ENCODE measurements around the gene MPRIP. TPM values are rescaled to one million over a fixed set of nuclear protein-coding genes. Genes with fewer than 3 reads are reported as not detected.
"Not testable (repeated sequence)": the region's sequence is repeated elsewhere in the genome, so short reads cannot be mapped to it uniquely, and the experiment has no call there.

Gene MPRIP, protein sequence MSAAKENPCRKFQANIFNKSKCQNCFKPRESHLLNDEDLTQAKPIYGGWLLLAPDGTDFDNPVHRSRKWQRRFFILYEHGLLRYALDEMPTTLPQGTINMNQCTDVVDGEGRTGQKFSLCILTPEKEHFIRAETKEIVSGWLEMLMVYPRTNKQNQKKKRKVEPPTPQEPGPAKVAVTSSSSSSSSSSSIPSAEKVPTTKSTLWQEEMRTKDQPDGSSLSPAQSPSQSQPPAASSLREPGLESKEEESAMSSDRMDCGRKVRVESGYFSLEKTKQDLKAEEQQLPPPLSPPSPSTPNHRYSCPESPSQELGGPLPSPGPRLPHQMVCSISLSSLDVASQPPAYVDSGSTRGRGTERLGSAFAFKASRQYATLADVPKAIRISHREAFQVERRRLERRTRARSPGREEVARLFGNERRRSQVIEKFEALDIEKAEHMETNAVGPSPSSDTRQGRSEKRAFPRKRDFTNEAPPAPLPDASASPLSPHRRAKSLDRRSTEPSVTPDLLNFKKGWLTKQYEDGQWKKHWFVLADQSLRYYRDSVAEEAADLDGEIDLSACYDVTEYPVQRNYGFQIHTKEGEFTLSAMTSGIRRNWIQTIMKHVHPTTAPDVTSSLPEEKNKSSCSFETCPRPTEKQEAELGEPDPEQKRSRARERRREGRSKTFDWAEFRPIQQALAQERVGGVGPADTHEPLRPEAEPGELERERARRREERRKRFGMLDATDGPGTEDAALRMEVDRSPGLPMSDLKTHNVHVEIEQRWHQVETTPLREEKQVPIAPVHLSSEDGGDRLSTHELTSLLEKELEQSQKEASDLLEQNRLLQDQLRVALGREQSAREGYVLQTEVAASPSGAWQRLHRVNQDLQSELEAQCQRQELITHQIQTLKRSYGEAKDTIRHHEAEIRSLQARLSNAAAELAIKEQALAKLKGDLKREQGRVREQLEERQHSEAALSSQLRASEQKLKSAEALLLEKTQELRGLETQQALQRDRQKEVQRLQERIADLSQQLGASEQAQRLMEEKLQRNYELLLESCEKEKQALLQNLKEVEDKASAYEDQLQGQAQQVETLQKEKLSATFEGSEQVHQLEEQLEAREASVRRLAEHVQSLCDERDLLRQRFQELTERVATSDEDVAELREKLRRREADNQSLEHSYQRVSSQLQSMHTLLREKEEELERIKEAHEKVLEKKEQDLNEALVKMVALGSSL (N-terminal part only)
- 100 to 1,000 TPM in 2 of 4 donors, 10 to 100 TPM in 2; 61.5 to 407 (median 103) TPM for total RNA-seq

DNA sequence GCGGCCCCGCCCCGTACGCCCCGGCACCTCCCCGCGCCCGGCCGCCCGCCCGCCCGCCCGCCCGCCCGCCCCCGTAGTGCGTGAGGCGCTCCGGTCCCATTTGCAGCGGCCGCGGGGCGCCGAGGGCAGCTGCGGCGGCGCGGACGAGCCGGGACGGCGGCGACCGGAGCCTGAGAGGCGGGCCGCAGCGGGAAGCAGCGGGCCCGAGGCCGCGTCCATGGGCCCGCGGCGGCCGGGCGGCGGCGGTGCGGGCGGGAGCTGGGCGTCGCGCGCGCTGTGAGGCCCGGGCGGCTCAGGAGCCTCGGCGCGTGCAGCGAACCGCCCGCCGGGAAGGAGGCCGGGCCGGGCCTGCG, at the start of gene MPRIP:
Gene MPRIP, plus strand, starts transcription at position 74 of the 353 bp plus-strand sequence. CDS start 392 bp downstream, outside the sequence.
- H3K27ac ChIP-seq: peak within 1 kb of the TSS; percentile 77 to 80
- H3K4me1 ChIP-seq: peaks cover 2 to 17% of the 10 kb centered on the region in 2 donors
- H3K27me3 ChIP-seq: no peaks in the 10 kb centered on the region
- peak within 1 kb of the TSS; percentile 54 to 55 for H3K4me3 ChIP-seq
- TF ChIP-seq POLR2A (IDR thresholded peaks at IDR 0.05): peak; percentile 5 to 33
- TF ChIP-seq, protein P1, sequence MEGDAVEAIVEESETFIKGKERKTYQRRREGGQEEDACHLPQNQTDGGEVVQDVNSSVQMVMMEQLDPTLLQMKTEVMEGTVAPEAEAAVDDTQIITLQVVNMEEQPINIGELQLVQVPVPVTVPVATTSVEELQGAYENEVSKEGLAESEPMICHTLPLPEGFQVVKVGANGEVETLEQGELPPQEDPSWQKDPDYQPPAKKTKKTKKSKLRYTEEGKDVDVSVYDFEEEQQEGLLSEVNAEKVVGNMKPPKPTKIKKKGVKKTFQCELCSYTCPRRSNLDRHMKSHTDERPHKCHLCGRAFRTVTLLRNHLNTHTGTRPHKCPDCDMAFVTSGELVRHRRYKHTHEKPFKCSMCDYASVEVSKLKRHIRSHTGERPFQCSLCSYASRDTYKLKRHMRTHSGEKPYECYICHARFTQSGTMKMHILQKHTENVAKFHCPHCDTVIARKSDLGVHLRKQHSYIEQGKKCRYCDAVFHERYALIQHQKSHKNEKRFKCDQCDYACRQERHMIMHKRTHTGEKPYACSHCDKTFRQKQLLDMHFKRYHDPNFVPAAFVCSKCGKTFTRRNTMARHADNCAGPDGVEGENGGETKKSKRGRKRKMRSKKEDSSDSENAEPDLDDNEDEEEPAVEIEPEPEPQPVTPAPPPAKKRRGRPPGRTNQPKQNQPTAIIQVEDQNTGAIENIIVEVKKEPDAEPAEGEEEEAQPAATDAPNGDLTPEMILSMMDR (IDR thresholded peaks at IDR 0.05): no peak
- no peaks in the 10 kb centered on the region for H3K9me3 ChIP-seq
- DNase-seq: no peak
- intact Hi-C loops (cut with DNase I; ENCODE audit: low total_unique reads): no loop called here
- no peaks in the 10 kb centered on the region for H3K36me3 ChIP-seq

- no peaks in the 10 kb centered on the region for H3K36me3 ChIP-seq
- H3K4me3 ChIP-seq: no peak overlapping the region
- DNase-seq: no peak
- H3K27ac ChIP-seq: no peak overlapping the region
- H3K27me3 ChIP-seq: no peaks in the 10 kb centered on the region
- no peaks in the 10 kb centered on the region for H3K4me1 ChIP-seq
- no peaks in the 10 kb centered on the region for H3K9me3 ChIP-seq
- TF ChIP-seq, protein P1 (IDR thresholded peaks at IDR 0.05): no peak
- TF ChIP-seq POLR2A (IDR thresholded peaks at IDR 0.05): no peak
- intact Hi-C loops (cut with DNase I; ENCODE audit: low total_unique reads): no loop called here
Measured at GRCh38 chr17:16994631-16995030, 47.6 kb upstream of the MPRIP start.

- no peaks in the 10 kb centered on the region for H3K36me3 ChIP-seq
- intact Hi-C loops (cut with DNase I; ENCODE audit: low total_unique reads): no loop called here
- no peaks in the 10 kb centered on the region for H3K4me1 ChIP-seq
- no peaks in the 10 kb centered on the region for H3K27me3 ChIP-seq
- H3K4me3 ChIP-seq: no peak overlapping the region
- H3K9me3 ChIP-seq: no peaks in the 10 kb centered on the region
- DNase-seq: no peak
- H3K27ac ChIP-seq: no peak overlapping the region
- TF ChIP-seq, protein P1 (IDR thresholded peaks at IDR 0.05): no peak
- no peak for TF ChIP-seq POLR2A (IDR thresholded peaks at IDR 0.05)
Measured at GRCh38 chr17:16995930-16996329, 46.3 kb upstream of the MPRIP start.

GRCh38 chr17:16996726-16997125, 45.5 kb upstream of the MPRIP start:
- H3K36me3 ChIP-seq: not testable (repeated sequence)

More at GRCh38 chr17:16996726-16997125, 45.5 kb upstream of the MPRIP start:
- DNase-seq; H3K4me3 ChIP-seq; H3K4me1 ChIP-seq; H3K27me3 ChIP-seq; intact Hi-C loops (cut with DNase I; ENCODE audit: low total_unique reads); H3K27ac ChIP-seq; H3K9me3 ChIP-seq: not testable (repeated sequence)
